HCT116 (cell line): ENCODE results near the gene GLT6D1.

Source experiments
- EGR1 ChIP-seq: IDR thresholded peaks from 2 replicates; pipeline ENCODE4 v1.6.1; 2012; ENCODE audit warnings: low read depth
- EZH2 ChIP-seq: fragments of 200-600 bp; sonication (generic); IDR thresholded peaks from 2 replicates; pipeline ENCODE4 v1.6.1; 2017; ENCODE audit warnings: antibody characterized with exemption, mixed run types
- JUND ChIP-seq: IDR thresholded peaks from 2 replicates; pipeline ENCODE4 v1.6.1; 2012
- POLR2A ChIP-seq: IDR thresholded peaks from 2 replicates; pipeline ENCODE4 v1.7.0; 2011; ENCODE audit warnings: borderline replicate concordance; ENCODE audit not compliant: insufficient read depth, insufficient read length; ENCODE audit errors: extremely low read depth
- POLR2AphosphoS5 ChIP-seq: IDR thresholded peaks from 2 replicates; pipeline ENCODE4 v1.6.1; 2011; ENCODE audit warnings: mild to moderate bottlenecking, low read depth, low read length, moderate library complexity
- SIN3A ChIP-seq: IDR thresholded peaks from 2 replicates; pipeline ENCODE4 v1.6.1; 2012; ENCODE audit warnings: low read depth
- YY1 ChIP-seq: IDR thresholded peaks from 2 replicates; pipeline ENCODE4 v1.6.1; 2011; ENCODE audit warnings: low read length, low read depth, moderate library complexity, mild to moderate bottlenecking; ENCODE audit not compliant: insufficient replicate concordance; ENCODE audit errors: extremely low read depth
- TF ChIP-seq, protein P1 (sequence below), 3 experiments: fragments of 200-600 bp in 1 of 3; sonication (generic) in 1 of 3; IDR thresholded peaks in 2 of 3; conservative IDR thresholded peaks in 1 of 3; 2 replicates each; pipeline ENCODE4 v1.5.1; 2012 to 2017; ENCODE audit warnings: low read depth in 2 of 3, low read length in 2 of 3, antibody characterized with exemption in 1 of 3, borderline replicate concordance in 1 of 3, control low read depth in 1 of 3, mild to moderate bottlenecking in 1 of 3, mixed read lengths in 1 of 3, mixed run types in 1 of 3, moderate library complexity in 1 of 3; ENCODE audit not compliant: insufficient read depth in 1 of 3
- TF ChIP-seq, protein P2 (sequence below): IDR thresholded peaks from 2 replicates; pipeline ENCODE4 v1.6.1; 2012

DNA sequence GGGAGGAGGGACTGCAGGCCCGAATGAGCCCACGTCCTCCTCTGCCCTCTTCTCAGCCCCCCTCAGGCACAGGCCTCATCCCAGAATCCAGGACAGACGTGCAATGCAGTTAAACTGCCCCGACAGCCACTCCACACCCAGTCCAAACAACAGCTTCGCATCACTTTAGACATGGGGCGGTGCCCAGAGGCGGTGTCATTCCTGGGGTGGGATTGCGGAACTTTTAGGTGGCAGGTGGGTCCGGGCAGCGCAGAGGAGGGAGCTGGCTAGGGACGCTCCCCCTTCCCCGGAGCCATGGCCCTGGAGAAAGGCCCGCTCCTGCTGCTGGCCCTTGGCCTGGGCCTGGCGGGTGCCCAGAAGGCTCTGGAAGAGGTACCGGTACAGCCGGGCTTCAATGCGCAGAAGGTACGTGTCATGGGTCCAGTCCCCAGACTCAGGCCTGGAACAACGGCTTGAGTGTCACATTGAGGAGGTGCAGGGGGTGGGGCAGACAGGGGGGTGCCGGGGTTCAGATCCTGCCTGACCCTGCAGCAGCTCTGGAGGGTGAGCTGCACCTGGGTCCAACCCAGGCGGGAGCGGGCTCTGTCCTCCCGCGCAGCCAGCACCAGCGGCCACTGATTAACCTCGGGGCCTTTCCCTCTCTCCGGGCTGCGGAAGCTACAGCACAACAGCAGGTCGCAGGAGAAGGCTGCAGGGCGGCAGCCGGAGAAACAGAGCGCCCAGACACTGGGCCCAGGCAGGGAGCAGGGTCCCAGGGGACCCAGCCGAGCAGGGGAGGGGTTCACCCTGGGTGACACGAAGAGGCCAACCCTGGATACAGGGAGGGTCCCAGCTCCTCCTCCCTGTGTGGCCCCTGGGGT lies 25.2 kb downstream of the GLT6D1 start:
- TF ChIP-seq YY1 = no peak
- TF ChIP-seq, protein P1, sequence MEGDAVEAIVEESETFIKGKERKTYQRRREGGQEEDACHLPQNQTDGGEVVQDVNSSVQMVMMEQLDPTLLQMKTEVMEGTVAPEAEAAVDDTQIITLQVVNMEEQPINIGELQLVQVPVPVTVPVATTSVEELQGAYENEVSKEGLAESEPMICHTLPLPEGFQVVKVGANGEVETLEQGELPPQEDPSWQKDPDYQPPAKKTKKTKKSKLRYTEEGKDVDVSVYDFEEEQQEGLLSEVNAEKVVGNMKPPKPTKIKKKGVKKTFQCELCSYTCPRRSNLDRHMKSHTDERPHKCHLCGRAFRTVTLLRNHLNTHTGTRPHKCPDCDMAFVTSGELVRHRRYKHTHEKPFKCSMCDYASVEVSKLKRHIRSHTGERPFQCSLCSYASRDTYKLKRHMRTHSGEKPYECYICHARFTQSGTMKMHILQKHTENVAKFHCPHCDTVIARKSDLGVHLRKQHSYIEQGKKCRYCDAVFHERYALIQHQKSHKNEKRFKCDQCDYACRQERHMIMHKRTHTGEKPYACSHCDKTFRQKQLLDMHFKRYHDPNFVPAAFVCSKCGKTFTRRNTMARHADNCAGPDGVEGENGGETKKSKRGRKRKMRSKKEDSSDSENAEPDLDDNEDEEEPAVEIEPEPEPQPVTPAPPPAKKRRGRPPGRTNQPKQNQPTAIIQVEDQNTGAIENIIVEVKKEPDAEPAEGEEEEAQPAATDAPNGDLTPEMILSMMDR (IDR thresholded peaks at IDR 0.05 in 2 of 3, conservative IDR thresholded peaks at IDR 0.05 in 1 of 3; ENCODE audit: borderline replicate concordance in 1 of 3, insufficient read depth in 1 of 3, low read depth in 2 of 3, low read length in 2 of 3) = no peak
- no peak for TF ChIP-seq EZH2
- TF ChIP-seq POLR2A = no peak
- TF ChIP-seq JUND = no peak
- no peak for TF ChIP-seq EGR1
- TF ChIP-seq, protein P2, sequence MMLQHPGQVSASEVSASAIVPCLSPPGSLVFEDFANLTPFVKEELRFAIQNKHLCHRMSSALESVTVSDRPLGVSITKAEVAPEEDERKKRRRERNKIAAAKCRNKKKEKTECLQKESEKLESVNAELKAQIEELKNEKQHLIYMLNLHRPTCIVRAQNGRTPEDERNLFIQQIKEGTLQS = no peak
- no peak for TF ChIP-seq POLR2AphosphoS5
- no peak for TF ChIP-seq SIN3A
